Measurements from ENCODE around the gene DENND1A.
"Not testable (repeated sequence)": the region's sequence is repeated elsewhere in the genome, so short reads cannot be mapped to it uniquely, and the experiment has no call there.

DENND1A gene

DNA sequence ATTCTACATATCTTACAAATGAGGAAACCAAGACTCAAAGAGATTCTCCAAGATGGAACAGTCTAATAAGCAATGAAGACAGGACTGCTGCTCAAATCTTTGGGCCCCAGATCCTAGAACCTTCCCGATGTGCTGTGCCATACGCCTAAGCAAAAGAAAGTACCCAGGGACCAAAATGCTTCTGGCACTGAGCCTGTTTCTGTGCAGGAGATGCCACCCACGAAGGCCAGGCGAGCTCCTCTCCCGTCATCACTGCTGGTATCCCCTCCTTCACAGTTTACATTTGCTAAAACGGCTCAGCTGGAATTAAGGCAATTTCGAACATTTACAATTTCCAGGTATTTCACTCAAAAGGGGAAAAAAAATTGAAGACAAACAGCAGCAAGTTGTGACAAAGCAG is 277.5 kb downstream of the DENND1A start:
- DNase-seq (ENCODE audit: low read depth): no peak

DNA sequence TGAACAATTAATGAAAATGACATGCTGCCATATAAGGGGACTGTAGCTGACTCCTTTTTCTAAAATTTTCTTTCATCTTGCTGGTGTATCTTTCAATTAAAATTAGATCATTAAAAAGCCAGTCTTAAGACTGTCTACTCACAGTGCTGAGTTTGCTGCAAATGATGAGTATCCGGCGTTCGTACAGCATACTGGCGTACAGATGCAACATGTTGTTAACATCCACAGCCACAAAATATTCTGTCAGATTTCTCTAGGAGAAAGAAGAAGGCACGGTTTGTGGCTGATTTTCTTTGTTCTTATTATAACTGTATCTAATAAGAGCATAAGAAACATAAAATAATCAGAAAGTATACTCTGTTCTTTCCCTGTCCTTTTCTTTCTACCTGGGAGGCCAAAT is 278.1 kb downstream of the DENND1A start:
- DNase-seq (ENCODE audit: low read depth): no peak

DNA sequence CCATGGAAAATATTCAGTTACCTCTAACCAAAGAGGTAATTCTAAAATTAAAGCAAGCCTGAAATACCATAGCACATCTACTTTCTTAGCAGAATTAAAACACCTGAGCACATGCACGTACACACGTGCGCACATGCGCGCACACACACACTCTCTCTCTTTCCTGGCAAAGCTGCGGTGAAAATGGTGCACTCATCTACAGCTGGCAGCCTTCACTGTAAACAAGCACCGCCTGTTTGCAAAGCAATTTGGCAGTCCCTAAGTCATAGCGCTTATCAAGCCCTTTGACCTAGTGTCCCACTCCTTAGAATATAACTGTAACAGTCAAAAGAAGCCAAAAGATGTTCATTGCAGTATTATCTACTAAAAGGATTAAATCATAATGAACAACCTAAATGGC is 278.7 kb downstream of the DENND1A start:
- no peak for DNase-seq (ENCODE audit: low read depth)

DNA sequence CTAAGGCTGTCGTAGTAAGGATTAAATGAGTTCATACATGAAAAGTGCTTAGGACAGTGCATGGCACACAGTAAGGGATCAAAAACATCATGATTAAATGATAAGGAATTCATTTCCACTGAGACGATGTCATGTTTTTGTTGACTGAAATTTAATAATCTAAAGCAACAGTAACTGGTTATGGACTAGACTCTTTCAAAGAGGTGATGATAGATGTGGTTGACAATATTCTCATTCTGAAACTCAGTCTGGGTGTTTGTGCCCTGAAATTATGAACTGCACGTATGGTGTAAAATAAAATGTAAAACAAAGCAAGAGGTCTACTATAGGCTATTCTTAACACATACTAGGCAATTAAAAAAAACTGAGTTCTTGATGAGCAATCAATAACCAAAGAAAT is 280.0 kb downstream of the DENND1A start:
- DNase-seq (ENCODE audit: low read depth): no peak

DNA sequence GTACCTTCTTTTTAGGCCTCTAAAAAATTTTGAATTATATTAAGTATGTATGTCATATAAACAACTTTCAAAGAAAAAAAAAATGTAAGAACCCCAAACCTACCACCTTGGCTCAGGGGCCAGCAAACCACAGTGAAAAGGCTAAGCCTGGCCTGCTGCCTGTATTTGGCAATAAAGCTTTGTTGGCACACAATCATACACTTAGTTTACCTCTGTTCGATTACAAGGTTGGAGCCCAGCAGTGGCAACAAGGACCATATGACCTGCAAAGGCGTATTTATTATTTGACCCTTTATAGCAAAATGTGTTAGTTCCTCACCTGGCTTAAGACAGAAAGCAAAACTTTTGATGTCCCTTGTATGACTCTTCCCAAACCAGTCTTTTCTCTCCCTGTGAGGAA is 282.8 kb downstream of the DENND1A start:
- DNase-seq (ENCODE audit: low read depth): no peak

DNA sequence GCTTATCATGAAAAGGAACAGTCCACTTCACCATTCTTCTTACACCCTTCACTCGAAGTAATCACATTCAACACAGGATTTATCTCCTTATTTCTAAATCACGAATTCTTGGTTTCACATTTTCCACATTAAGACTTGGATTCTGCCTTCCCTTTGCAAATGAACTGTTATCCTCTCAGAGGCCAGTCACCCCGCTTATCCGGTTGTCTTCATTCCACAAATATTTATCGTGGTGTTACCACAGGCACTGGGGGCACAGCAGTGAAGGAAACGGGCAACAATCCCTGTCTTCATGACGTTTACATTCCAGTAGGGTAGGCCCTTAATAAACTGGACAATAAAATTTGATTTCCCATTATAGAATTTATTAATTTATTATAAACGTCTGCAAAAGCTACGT is 284.2 kb downstream of the DENND1A start:
- DNase-seq (ENCODE audit: low read depth): no peak

DNA sequence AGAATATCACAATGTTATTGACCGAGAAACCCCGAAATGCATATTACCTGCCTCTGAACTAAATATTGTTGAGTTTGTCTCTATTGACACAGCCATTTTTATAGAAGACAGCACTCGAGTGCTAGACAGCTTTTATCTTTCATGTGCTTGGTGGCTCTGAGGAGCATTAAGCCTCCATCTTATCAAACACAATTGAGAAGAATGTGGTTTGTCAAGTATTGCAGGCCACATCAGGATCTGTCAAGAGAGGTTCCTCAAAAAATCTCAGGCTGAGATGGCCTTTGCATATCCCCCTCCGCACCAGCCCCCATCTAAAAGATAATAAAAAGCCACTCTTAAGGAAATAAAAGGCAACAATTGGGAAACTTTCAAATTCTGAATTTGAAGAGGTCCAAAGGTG is 284.8 kb downstream of the DENND1A start:
- DNase-seq (ENCODE audit: low read depth): no peak

DNA sequence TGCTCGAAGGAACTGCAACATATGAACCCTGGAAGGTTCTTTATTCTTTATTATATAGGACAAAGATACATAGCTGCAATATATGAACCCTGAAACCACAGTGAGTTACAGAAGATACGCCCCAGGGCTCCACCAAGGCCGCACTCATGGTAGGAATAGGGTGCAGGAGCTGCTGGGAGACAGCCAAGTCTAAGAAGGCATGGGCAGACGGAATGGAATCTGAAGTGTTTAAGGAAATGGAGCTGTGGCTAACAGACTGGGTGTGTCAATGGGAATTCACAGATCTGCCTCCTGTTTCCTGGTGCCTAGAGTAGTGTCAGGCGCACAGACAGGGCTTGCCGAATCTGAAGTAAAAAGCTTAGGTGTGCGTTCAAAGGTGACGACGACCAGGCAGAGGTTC is 286.4 kb downstream of the DENND1A start:
- no peak for DNase-seq (ENCODE audit: low read depth)

DNA sequence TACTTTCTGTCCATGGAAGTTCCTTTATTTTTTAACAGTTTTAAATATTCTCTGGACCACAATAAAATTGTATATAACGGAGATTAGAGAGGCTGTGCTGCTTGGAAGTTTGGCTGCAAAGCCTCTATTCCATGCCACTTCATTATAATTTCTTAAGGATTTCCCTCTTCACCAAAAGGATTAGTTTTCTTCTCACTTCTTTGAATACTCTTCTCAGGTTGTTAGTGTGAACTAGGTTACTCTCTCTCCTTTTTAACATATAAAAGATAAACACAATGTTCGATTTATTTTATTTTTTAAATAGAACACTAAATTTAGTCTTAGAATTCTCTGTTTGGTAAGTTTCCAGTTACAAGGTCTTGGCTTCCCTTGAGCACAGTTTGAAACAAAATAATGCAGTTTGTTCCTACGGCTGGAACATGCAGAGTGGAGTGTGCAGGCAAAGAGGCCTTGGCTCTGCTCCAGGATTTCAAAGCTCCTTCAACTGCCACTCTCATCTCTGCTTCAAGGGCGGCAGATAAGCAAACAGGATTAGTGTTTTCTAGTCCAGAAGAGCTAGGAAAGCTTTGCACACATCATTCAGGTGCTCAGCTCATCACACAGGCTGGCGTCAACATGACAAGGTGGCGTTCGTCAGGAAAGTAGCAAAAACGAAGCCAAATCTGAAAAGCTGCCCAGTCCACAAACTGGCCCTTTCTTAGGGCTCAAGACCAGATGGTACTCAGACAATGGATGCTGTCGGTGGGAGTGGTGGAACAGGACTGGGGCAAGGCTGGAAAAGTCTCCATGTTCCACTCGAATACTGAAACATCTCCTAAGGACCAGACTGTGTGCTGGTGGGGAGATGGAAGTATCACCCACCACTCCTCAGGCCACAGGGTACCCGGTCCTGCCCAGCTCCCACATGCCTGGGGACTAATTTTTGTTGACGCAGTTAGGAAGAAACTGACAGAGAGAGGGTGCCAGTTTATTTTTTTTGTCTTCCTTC is 287.3 kb downstream of the DENND1A start:
- DNase-seq (ENCODE audit: low read depth): peak; percentile 6

DNA sequence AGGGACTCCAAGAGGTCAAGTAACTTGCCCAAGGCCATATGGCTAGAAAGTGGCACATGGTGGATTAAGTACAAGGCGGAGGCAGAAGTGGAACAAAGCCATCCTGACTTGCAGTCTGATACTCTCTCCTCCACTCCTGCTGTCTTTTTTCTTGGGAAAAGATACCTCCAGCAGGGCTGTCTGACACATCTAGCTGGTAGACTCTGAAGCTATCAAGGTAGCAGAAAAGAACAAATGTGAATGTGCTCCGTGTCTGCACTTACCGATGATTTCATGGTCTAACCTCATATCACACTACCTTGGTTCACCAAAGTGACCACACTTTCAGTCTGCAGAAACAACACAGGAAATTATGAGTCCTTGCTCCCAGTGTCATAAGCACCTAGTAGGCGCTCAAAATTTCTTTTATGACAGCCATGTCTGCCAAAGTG is 289.1 kb downstream of the DENND1A start:
- no peak for DNase-seq (ENCODE audit: low read depth)

DNA sequence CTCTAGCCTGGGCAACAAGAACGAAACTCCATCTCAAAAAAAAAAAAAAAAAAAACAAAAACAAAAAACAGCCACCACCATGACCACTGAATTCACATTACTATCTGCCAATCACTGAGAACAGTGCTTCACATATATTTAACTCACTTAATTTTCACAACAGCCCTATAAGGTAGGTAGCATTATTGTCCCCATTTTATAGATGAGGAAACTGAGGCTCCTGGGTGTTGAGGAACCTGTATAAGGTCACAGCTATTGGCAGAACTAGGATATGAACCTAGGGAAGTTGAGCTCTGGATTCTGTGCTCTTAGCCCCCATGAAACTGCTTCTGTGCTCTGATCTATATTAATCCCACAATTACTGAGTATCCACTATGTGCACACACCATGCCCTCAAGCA is 290.2 kb downstream of the DENND1A start:
- no peak for DNase-seq (ENCODE audit: low read depth)

DNA sequence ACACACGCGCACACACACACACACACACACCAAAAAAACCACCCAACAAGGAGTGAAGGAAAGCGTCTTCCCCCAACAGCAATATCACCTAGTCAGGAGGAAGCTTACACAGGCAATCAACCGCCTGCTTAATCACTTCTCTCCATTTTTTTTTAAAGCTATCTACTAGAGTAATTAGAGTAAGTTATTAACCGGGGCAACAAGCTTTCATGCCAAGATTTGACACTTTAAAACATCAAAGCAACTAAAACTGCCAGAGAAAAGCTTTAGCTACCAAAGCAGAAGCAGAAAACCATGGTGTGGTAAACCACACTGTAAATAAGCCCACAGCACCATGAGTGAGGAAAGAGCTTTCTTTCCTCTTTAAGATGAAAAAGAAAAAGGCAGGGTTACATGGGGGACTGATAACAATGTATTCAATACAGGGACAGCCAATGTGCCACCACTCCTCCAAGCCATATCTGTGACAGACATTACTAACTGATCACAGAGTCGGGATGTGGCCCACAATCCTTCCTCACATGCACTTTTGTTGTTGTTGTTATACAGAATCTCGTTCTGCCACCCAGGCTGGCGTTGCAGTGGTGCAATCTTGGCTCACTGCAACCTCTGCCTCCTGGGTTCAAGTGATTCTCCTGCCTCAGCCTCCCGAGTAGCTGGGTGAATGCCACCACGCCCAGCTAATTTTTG is 291.8 kb downstream of the DENND1A start:
- no peak for DNase-seq (ENCODE audit: low read depth)

DNA sequence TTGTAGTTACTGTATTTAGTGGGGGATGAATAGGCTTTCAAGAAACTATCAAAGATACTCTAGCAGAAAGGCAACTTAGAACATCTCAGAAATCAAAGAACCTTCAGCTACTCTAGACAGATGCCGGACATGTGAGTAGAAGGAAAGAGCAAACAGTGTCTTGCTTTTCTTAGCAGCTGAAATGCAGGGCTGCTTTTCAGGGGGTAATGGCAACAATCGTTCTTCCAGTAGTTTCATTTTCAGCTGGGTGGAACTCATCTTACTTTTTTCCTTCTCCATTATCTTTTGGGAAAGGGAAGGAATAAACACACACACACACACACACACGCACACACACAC is 292.4 kb downstream of the DENND1A start:
- DNase-seq (ENCODE audit: low read depth): no peak

DNA sequence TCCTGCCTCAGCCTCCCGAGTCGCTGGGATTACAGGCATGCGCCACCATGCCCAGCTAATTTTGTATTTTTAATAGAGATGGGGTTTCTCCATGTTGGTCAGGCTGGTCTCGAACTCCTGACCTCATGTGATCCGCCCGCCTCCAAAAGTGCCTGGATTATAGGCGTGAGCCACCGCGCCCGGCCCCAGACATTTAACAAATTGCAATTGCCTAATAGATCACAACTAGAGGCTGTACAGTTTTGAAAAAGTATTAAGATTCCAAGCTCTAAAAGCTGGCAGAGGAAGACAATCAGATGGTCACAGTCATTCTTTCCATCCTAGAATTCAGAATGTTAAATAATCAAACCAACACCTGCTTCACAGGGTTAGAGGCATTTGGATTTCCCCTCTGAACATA is 293.1 kb downstream of the DENND1A start:
- DNase-seq (ENCODE audit: low read depth): not testable (repeated sequence)

DNA sequence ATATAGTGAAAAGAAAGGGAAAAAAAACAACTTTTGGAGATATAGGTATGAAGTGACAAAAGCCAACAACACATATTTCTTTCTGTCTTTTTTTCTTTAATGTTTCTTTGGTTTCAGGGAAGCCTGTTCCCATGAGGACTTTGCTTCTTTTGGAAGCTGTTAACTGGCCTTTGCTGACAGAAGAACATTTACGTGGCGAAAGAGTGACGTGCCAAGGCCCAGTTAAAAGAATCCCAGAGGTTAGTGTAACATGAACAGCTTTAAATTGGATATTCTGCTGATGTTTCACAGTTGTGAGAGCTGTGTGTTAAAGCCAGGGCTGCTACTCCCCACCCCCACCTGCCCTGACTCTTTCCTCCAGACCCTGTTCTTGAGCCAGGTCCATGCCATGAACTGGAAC is 298.1 kb downstream of the DENND1A start:
- DNase-seq (ENCODE audit: low read depth): no peak

DNA sequence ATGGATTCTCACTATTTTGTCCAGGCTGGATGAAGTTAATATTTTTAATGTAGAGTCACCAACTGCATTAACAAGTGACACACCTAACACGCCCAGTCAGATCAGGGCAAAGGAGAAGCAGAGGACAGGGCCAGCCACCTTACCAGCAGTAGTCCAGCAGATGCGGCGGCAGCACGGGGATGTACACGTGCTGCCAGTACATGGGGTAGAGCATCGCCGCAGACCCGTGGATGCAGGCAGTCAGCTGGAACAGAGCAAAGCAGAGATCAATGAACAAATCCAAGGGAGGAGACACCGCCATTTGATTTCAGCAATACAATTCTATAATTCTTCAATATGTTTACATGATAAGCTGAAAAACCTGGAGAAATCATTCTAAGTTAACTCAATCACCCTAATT is 299.7 kb downstream of the DENND1A start:
- no peak for DNase-seq (ENCODE audit: low read depth)

DNA sequence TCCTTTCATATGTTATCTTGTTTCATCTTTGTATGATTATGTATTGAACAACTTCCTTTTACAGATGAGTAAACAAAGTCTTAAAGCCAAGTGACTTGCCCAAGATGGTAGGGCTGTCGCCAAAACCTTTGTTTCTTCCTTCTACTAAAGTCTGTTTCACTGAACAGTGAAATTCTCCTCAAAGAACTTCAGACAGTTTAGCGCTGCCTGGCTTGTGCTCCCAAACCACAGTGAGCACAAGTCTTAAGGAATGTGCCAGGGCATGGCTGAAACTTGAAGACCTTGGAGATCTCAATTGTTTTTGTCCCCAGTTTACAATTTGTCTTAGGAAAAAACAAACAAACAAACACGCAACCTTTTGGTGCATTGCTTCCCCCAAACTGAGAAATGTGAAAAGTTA is 300.4 kb downstream of the DENND1A start:
- DNase-seq (ENCODE audit: low read depth): no peak

DNA sequence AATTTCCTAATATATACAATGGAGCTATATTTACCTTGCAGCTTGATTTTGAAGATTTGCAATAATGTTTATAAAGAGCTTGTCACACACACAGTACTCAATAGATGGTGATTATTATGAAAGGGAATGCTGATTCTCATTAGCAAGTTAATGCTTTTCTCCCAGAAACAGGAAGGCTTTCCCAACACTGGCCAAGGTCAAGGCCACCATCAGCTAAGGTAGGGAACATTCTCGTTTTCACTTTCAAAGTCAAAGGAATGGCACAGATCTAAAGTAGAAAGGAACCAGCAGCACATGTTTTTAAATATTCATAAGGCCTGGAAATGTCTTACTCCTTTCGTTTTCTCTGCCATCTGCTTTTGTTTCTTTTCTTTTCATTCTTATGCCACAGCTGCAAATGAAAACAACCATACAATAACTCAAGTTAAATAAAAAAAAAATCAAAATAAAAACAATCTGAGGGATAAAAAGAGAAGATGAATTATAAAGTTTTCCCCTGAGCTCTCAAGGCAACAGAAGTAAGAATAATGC is 307.1 kb downstream of the DENND1A start:
- DNase-seq (ENCODE audit: low read depth): no peak

DNA sequence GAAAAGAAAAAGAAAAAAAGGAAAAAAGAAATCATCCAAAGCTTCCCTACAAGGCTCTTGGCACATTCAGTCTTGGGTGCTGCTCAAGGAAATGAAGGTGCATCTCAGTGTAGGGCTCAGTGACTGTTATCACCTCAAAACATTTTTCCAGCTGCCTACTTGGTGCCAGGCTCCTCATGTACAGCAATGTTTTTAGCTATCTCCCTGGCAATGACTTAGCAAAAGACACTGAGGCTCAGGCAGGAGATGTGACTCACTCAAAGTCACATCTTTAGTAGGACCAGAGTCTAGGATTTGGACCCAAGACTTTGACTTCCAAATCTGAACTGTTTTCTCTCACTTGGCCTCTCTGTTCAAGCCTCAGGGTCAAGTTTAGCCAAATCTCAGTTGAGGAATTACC is 309.7 kb downstream of the DENND1A start:
- no peak for DNase-seq (ENCODE audit: low read depth)

DNA sequence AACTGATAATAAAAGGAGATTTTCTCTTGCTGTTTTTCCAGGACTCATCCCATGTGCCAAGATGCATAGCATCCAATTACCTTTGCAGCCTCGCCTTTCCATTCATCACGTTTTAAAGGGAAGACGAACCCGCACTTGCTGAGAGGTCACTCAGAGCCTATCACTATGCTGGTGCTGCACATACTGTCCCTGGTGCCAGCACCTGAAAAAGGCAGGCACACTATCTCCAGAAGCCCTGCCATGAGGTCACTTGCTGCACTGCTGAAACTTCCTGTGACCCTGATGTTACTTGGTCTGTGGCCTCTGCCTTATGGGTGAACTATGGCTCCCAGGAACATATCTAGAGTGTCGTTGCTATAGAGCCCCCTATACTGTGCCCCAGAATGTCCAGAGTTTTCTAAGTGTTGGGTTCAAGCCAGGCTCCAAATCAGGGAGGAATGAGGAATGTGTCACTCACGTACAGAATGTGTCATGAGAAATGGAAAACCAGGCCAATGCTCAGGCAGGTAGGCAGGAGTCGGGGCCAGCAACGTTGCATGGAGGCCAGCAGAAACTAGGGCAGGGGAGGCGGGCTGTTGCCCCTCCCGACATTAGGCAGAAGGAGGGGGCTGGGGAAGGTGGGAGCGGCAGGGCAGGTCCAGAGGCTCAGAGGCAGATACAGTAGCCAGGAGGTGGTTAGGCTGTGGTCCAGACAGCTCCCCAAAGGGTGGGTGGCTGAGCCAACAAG is 311.8 kb downstream of the DENND1A start:
- no peak for DNase-seq (ENCODE audit: low read depth)

DNA sequence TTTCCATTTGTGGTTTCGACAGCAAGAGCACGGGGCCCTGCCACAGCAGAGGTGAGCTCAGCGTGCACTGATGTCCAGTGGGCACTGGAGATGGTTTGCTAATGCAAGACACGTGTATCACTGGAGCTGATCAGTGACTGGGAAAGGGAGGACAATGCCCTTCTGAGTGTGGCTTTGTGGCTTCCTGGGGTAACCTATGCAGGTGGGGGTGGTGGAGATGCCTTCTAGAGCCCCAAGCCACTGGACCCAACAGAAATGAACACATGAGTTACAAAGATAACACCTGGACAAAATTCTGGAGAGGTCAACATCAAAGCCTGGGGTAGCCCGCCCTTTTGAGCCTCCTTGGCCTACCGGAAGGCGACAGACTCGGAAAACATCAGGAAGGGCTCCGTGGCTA is 312.6 kb downstream of the DENND1A start:
- DNase-seq (ENCODE audit: low read depth): no peak

DNA sequence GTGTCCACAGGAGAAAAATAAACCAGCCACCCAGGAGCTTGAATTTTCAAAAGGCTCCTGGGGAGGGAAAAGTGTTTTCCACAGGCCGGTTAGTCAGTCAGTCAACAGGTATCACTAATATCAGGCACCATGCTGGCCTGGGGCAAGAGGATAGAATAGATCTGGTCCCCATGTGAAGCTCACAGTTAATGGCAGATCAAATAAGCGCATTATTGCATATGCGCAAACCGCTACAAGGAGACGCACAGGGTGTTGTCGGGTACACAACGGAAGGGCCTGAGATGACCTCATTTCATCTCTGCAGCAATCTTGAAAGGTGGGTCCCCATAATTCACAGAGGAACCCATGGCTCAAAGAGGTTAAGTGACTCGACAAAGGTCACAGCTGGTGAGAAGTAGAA is 313.2 kb downstream of the DENND1A start:
- no peak for DNase-seq (ENCODE audit: low read depth)

DNA sequence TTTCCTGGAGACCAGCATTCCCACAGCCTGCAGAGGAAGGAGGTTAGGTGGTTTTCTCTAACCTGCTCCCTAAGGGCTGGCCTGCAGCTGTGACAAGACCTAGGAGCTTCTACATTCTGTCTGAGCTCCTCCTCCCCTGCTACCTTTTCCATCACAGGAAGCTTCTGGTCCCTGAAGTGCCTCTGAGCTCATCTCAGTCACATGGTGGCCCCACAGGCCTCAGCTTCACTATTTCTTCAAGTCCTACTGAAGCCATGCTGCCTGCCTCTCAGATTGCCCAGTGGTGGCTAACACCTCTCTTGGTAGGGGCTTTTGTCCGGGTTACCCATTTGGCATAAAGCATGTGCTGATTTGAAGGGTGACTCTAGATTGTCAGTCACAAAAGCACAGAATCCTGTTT is 314.5 kb downstream of the DENND1A start:
- DNase-seq (ENCODE audit: low read depth): no peak

Data from fibroblast of the conjunctiva (primary cell).